Measurements from ENCODE around the gene SPRED3. TPM values are rescaled to one million over a fixed set of nuclear protein-coding genes. Genes with fewer than 3 reads are reported as not detected.

SPRED3 gene
- total and polyA plus RNA-seq, 2 donors (not counting 1 experiment from before 2014, with no cell fraction given) = 1.5 to 2.0 TPM

GRCh38 chr19:38359242-38360021 is 29.1 kb upstream of the SPRED3 start:
- no peak overlapping the region for H2AFZ ChIP-seq (ENCODE audit: low read length)
- DNase-seq (ENCODE audit: low read depth in 2 of 2) = no peak
- H3K9ac ChIP-seq (ENCODE audit: insufficient read depth, low read length) = no peak overlapping the region
- H3K9me3 ChIP-seq (ENCODE audit: control insufficient read depth, insufficient read depth, low read depth, low read length) = no peaks in the 10 kb centered on the region
- no peaks in the 10 kb centered on the region for H4K20me1 ChIP-seq (ENCODE audit: control insufficient read depth, extremely low read depth, insufficient read depth, low read length)
- no peak overlapping the region for H3K4me3 ChIP-seq (replicated peaks in 1 of 4; ENCODE audit: control extremely low read depth in 1 of 4, insufficient read depth in 1 of 4, low read depth in 3 of 4, low read length in 4 of 4)
- no peak overlapping the region for H3K27ac ChIP-seq (ENCODE audit: insufficient read depth, low read length)
- TF ChIP-seq EZH2 (IDR thresholded peaks at IDR 0.05; ENCODE audit: low read length, missing control alignments) (no peak), CTCF (conservative IDR thresholded peaks at IDR 0.05 in 1 of 2, IDR thresholded peaks at IDR 0.05 in 1 of 2; ENCODE audit: low read depth in 1 of 2, low read length in 2 of 2) (no peak)
- peaks cover 18% of the 10 kb centered on the region for H3K27me3 ChIP-seq (ENCODE audit: control insufficient read depth, insufficient read depth, low read length)
- H3K36me3 ChIP-seq (ENCODE audit: control insufficient read depth, insufficient read depth, low read length) = no peaks in the 10 kb centered on the region
- H3K4me1 ChIP-seq (ENCODE audit: control insufficient read depth, extremely low read depth, insufficient read depth, low read length) = no peaks in the 10 kb centered on the region
- no peak overlapping the region for H3K4me2 ChIP-seq (ENCODE audit: extremely low read depth, insufficient read depth, low read length)
- no peaks in the 10 kb centered on the region for H3K79me2 ChIP-seq (ENCODE audit: control insufficient read depth, insufficient read depth, low read length)

GRCh38 chr19:38360351-38360750 is 28.1 kb upstream of the SPRED3 start:
- Histone ChIP-seq H4K20me1 (ENCODE audit: control insufficient read depth, extremely low read depth, insufficient read depth, low read length) (no peaks in the 10 kb centered on the region), H3K4me2 (ENCODE audit: extremely low read depth, insufficient read depth, low read length) (no peak overlapping the region), H3K9ac (ENCODE audit: insufficient read depth, low read length) (no peak overlapping the region), H3K9me3 (ENCODE audit: control insufficient read depth, insufficient read depth, low read depth, low read length) (no peaks in the 10 kb centered on the region), H3K36me3 (ENCODE audit: control insufficient read depth, insufficient read depth, low read length) (no peaks in the 10 kb centered on the region), H3K4me3 (replicated peaks in 1 of 4; ENCODE audit: control extremely low read depth in 1 of 4, insufficient read depth in 1 of 4, low read depth in 3 of 4, low read length in 4 of 4) (no peak overlapping the region), H3K27me3 (ENCODE audit: control insufficient read depth, insufficient read depth, low read length) (peaks cover 18% of the 10 kb centered on the region), H2AFZ (ENCODE audit: low read length) (no peak overlapping the region), H3K27ac (ENCODE audit: insufficient read depth, low read length) (no peak overlapping the region), H3K79me2 (ENCODE audit: control insufficient read depth, insufficient read depth, low read length) (no peaks in the 10 kb centered on the region), H3K4me1 (ENCODE audit: control insufficient read depth, extremely low read depth, insufficient read depth, low read length) (no peaks in the 10 kb centered on the region)
- DNase-seq (ENCODE audit: low read depth in 2 of 2) = no peak
- TF ChIP-seq CTCF (conservative IDR thresholded peaks at IDR 0.05 in 1 of 2, IDR thresholded peaks at IDR 0.05 in 1 of 2; ENCODE audit: low read depth in 1 of 2, low read length in 2 of 2) = no peak
- no peak for TF ChIP-seq EZH2 (IDR thresholded peaks at IDR 0.05; ENCODE audit: low read length, missing control alignments)

GRCh38 chr19:38360839-38361631 is 27.5 kb upstream of the SPRED3 start:
- no peaks in the 10 kb centered on the region for H3K4me1 ChIP-seq (ENCODE audit: control insufficient read depth, extremely low read depth, insufficient read depth, low read length)

More at GRCh38 chr19:38360839-38361631, 27.5 kb upstream of the SPRED3 start:
- H2AFZ ChIP-seq (ENCODE audit: low read length) = peak overlapping the region; percentile 51
- no peak for DNase-seq (ENCODE audit: low read depth in 2 of 2)
- no peak overlapping the region for H3K9ac ChIP-seq (ENCODE audit: insufficient read depth, low read length)
- no peaks in the 10 kb centered on the region for H3K9me3 ChIP-seq (ENCODE audit: control insufficient read depth, insufficient read depth, low read depth, low read length)
- no peaks in the 10 kb centered on the region for H4K20me1 ChIP-seq (ENCODE audit: control insufficient read depth, extremely low read depth, insufficient read depth, low read length)
- H3K79me2 ChIP-seq (ENCODE audit: control insufficient read depth, insufficient read depth, low read length) = no peaks in the 10 kb centered on the region
- H3K4me2 ChIP-seq (ENCODE audit: extremely low read depth, insufficient read depth, low read length) = peak overlapping the region; percentile 68
- peaks cover 18% of the 10 kb centered on the region for H3K27me3 ChIP-seq (ENCODE audit: control insufficient read depth, insufficient read depth, low read length)
- peak overlapping the region; percentile 29 to 66 (median 63) for H3K4me3 ChIP-seq (replicated peaks in 1 of 4; ENCODE audit: control extremely low read depth in 1 of 4, insufficient read depth in 1 of 4, low read depth in 3 of 4, low read length in 4 of 4)
- H3K27ac ChIP-seq (ENCODE audit: insufficient read depth, low read length) = no peak overlapping the region
- TF ChIP-seq CTCF (conservative IDR thresholded peaks at IDR 0.05 in 1 of 2, IDR thresholded peaks at IDR 0.05 in 1 of 2; ENCODE audit: low read depth in 1 of 2, low read length in 2 of 2) (no peak), EZH2 (IDR thresholded peaks at IDR 0.05; ENCODE audit: low read length, missing control alignments) (no peak)
- H3K36me3 ChIP-seq (ENCODE audit: control insufficient read depth, insufficient read depth, low read length) = no peaks in the 10 kb centered on the region

Measured in fibroblast of lung (primary cell).